GM12878 (cell line): ENCODE results near the gene RPL10. TPM values are rescaled to one million over a fixed set of nuclear protein-coding genes. Genes with fewer than 3 reads are reported as not detected.

Experiments
- BRCA1 ChIP-seq: IDR thresholded peaks from 2 replicates; pipeline ENCODE4 v1.6.1; 2011; ENCODE audit warnings: low read depth, low read length, improper control_type of control experiment
- CBFB ChIP-seq: IDR thresholded peaks from 2 replicates; pipeline ENCODE4 v1.6.1; 2016; ENCODE audit warnings: antibody characterized with exemption, low read depth
- CEBPB ChIP-seq, 2 experiments: fragments of 150-350 bp in 1 of 2; IDR thresholded peaks; 2 replicates each; pipeline ENCODE4 v1.6.1; 2012 to 2014; ENCODE audit warnings: low read depth in 2 of 2, low read length in 2 of 2, borderline replicate concordance in 1 of 2, inconsistent platforms in 1 of 2
- CHD1 ChIP-seq: IDR thresholded peaks from 2 replicates; pipeline ENCODE4 v1.6.1; 2012; ENCODE audit warnings: low read depth, low read length, improper control_type of control experiment
- CREB1 ChIP-seq: IDR thresholded peaks from 2 replicates; pipeline ENCODE4 v1.6.1; 2012; ENCODE audit warnings: low read depth, mild to moderate bottlenecking, inconsistent platforms
- HDAC6 ChIP-seq: fragments of 200-600 bp; sonication (generic); IDR thresholded peaks from one replicate; pipeline ENCODE4 v1.8.0; 2017; ENCODE audit warnings: antibody characterized with exemption; ENCODE audit not compliant: unreplicated experiment
- JUND ChIP-seq: IDR thresholded peaks from 2 replicates; pipeline ENCODE4 v1.6.1; 2012; ENCODE audit warnings: low read depth, mild to moderate bottlenecking, low read length, improper control_type of control experiment, moderate library complexity
- MTA2 ChIP-seq: fragments of 450-650 bp; IDR thresholded peaks from 2 replicates; pipeline ENCODE4 v1.6.1; 2016; ENCODE audit warnings: low read depth, mild to moderate bottlenecking, moderate library complexity
- MXI1 ChIP-seq: fragments of 150-350 bp; IDR thresholded peaks from 2 replicates; pipeline ENCODE4 v1.6.1; 2011; ENCODE audit warnings: low read depth, mild to moderate bottlenecking, inconsistent platforms, low read length, improper control_type of control experiment
- NBN ChIP-seq: fragments of 450-650 bp; IDR thresholded peaks from 2 replicates; pipeline ENCODE4 v1.6.1; 2016
- NR2C2 ChIP-seq: IDR thresholded peaks from 2 replicates; pipeline ENCODE4 v1.6.1; 2011; ENCODE audit warnings: borderline replicate concordance, low read depth; ENCODE audit not compliant: control insufficient read depth, insufficient read length
- RAD51 ChIP-seq: fragments of 450-650 bp; IDR thresholded peaks from 2 replicates; pipeline ENCODE4 v1.6.1; 2016; ENCODE audit warnings: moderate library complexity, mild to moderate bottlenecking, inconsistent platforms
- ZZZ3 ChIP-seq: IDR thresholded peaks from 2 replicates; pipeline ENCODE4 v1.6.1; 2011; ENCODE audit warnings: low read depth; ENCODE audit not compliant: control insufficient read depth, insufficient read length
- polyA plus RNA-seq, 11 experiments: library from polyadenylated mRNA; depleted of rRNA in 4 of 11; unstranded in 6 of 11; stranded (reverse) in 5 of 11; fragments of >200 nt; fragmentation: Nextera tagmentation in 4 of 11; fragmentation: Illumina TruSeq in 1 of 11; extraction: Ambion mirVana in 4 of 11; extraction: Trizol in 1 of 11; gene quantifications; 1 replicate in 1 of 11; 2 replicates in 10 of 11; pipeline versions ENCODE4 v1.2.1 to v1.2.3, GENCODE V29; 2011 to 2016; ENCODE audit warnings: inconsistent platforms in 2 of 11, missing spikeins in 2 of 11, low read depth in 1 of 11
- total RNA-seq, 4 experiments: library from RNA; depleted of rRNA in 3 of 4; stranded (reverse); fragments of >200 nt in 3 of 4; fragmentation: Illumina TruSeq in 1 of 4; extraction: Trizol in 1 of 4; gene quantifications; 2 replicates each; pipeline versions ENCODE4 v1.2.1 to v1.2.3, GENCODE V29; 2013 to 2021
- TF ChIP-seq, protein P1 (sequence below): IDR thresholded peaks from 2 replicates; pipeline ENCODE4 v1.6.1; 2012; ENCODE audit warnings: low read depth, low read length, improper control_type of control experiment
- TF ChIP-seq, protein P2 (sequence below): fragments of 450-650 bp; IDR thresholded peaks from 2 replicates; pipeline ENCODE4 v1.6.1; 2018; ENCODE audit warnings: mild to moderate bottlenecking, low read depth, moderate library complexity; ENCODE audit not compliant: partially characterized antibody
- TF ChIP-seq, protein P3 (sequence below): fragments of 450-650 bp; formaldehyde crosslinking; IDR thresholded peaks from 2 replicates; pipeline ENCODE4 v1.5.0; 2022; ENCODE audit warnings: mild to moderate bottlenecking, missing genetic modification characterization
- TF ChIP-seq, protein P4 (sequence below): fragments of 450-650 bp; IDR thresholded peaks from 2 replicates; pipeline ENCODE4 v1.6.1; 2017; ENCODE audit warnings: low read depth, mild to moderate bottlenecking, moderate library complexity

The RPL10 gene
- total and polyA plus RNA-seq, 10 of the 15 experiments (the other 5 are each of a cell fraction or from before 2014, with no cell fraction given), result 1,938 to 7,222 (median 4,494) TPM

DNA sequence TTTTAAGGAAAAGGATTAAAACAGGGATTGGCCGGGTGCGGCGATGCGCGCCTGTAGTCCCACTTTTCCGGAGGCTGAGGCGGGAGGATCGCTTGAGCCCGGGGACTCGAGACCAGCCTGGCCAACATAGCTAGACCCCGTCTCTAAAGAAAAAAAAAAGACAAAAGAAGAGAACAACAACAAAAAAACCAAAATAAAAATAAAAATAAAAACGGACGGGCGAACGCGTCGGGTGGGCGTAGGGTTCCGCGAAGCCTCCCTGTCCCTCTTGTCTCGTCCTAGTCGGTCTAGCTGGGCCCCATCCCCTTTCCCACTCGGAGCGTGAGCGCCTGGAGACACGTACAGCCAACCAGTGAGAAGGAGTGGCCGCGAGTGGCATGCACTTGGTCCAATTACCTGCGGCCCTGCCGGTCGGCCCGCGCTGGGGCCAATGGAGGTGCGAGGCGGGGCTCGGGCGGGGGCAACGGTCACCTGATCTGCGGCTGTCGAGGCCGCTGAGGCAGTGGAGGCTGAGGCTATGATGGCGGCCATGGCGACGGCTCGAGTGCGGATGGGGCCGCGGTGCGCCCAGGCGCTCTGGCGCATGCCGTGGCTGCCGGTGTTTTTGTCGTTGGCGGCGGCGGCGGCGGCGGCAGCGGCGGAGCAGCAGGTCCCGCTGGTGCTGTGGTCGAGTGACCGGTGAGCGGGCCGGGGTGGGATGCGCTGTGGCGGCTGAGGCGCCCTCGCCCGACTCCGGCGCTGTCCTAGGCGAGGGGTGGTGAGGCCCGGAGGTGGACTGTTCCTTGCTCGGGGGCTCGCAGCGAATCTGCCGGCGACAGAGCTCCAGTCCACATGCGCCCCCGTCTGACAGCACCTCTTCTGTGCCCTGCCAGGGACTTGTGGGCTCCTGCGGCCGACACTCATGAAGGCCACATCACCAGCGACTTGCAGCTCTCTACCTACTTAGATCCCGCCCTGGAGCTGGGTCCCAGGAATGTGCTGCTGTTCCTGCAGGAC, 30.3 kb downstream of the RPL10 start, which contains the start of gene ATP6AP1 (continued):
- TF ChIP-seq BRCA1, result no peak
- TF ChIP-seq NBN, result peak; percentile 74
- no peak for TF ChIP-seq HDAC6
- TF ChIP-seq CHD1, result no peak
- TF ChIP-seq MXI1, result no peak
- TF ChIP-seq, protein P1, sequence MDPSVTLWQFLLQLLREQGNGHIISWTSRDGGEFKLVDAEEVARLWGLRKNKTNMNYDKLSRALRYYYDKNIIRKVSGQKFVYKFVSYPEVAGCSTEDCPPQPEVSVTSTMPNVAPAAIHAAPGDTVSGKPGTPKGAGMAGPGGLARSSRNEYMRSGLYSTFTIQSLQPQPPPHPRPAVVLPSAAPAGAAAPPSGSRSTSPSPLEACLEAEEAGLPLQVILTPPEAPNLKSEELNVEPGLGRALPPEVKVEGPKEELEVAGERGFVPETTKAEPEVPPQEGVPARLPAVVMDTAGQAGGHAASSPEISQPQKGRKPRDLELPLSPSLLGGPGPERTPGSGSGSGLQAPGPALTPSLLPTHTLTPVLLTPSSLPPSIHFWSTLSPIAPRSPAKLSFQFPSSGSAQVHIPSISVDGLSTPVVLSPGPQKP, result no peak
- no peak for TF ChIP-seq NR2C2
- TF ChIP-seq, protein P2, sequence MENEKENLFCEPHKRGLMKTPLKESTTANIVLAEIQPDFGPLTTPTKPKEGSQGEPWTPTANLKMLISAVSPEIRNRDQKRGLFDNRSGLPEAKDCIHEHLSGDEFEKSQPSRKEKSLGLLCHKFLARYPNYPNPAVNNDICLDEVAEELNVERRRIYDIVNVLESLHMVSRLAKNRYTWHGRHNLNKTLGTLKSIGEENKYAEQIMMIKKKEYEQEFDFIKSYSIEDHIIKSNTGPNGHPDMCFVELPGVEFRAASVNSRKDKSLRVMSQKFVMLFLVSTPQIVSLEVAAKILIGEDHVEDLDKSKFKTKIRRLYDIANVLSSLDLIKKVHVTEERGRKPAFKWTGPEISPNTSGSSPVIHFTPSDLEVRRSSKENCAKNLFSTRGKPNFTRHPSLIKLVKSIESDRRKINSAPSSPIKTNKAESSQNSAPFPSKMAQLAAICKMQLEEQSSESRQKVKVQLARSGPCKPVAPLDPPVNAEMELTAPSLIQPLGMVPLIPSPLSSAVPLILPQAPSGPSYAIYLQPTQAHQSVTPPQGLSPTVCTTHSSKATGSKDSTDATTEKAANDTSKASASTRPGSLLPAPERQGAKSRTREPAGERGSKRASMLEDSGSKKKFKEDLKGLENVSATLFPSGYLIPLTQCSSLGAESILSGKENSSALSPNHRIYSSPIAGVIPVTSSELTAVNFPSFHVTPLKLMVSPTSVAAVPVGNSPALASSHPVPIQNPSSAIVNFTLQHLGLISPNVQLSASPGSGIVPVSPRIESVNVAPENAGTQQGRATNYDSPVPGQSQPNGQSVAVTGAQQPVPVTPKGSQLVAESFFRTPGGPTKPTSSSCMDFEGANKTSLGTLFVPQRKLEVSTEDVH, result no peak
- TF ChIP-seq ZZZ3, result no peak
- TF ChIP-seq, protein P3, sequence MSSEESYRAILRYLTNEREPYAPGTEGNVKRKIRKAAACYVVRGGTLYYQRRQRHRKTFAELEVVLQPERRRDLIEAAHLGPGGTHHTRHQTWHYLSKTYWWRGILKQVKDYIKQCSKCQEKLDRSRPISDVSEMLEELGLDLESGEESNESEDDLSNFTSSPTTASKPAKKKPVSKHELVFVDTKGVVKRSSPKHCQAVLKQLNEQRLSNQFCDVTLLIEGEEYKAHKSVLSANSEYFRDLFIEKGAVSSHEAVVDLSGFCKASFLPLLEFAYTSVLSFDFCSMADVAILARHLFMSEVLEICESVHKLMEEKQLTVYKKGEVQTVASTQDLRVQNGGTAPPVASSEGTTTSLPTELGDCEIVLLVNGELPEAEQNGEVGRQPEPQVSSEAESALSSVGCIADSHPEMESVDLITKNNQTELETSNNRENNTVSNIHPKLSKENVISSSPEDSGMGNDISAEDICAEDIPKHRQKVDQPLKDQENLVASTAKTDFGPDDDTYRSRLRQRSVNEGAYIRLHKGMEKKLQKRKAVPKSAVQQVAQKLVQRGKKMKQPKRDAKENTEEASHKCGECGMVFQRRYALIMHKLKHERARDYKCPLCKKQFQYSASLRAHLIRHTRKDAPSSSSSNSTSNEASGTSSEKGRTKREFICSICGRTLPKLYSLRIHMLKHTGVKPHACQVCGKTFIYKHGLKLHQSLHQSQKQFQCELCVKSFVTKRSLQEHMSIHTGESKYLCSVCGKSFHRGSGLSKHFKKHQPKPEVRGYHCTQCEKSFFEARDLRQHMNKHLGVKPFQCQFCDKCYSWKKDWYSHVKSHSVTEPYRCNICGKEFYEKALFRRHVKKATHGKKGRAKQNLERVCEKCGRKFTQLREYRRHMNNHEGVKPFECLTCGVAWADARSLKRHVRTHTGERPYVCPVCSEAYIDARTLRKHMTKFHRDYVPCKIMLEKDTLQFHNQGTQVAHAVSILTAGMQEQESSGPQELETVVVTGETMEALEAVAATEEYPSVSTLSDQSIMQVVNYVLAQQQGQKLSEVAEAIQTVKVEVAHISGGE (CRISPR knock-in tag), result no peak
- no peak for TF ChIP-seq MTA2
- TF ChIP-seq, protein P4, sequence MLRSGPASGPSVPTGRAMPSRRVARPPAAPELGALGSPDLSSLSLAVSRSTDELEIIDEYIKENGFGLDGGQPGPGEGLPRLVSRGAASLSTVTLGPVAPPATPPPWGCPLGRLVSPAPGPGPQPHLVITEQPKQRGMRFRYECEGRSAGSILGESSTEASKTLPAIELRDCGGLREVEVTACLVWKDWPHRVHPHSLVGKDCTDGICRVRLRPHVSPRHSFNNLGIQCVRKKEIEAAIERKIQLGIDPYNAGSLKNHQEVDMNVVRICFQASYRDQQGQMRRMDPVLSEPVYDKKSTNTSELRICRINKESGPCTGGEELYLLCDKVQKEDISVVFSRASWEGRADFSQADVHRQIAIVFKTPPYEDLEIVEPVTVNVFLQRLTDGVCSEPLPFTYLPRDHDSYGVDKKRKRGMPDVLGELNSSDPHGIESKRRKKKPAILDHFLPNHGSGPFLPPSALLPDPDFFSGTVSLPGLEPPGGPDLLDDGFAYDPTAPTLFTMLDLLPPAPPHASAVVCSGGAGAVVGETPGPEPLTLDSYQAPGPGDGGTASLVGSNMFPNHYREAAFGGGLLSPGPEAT, result no peak
- TF ChIP-seq CREB1, result 0 out of 2 replicates have a peak, but pooled peaks have one; percentile 21
- TF ChIP-seq CEBPB (IDR thresholded peaks at IDR 0.05; ENCODE audit: borderline replicate concordance in 1 of 2, low read depth in 2 of 2, low read length in 2 of 2), result no peak
- 0 out of 2 replicates have a peak, but pooled peaks have one; percentile 40 for TF ChIP-seq CBFB
- peak; percentile 55; the same call in 1 of the 2 replicates for TF ChIP-seq RAD51
- TF ChIP-seq JUND, result no peak
